ENCODE measurements around the gene SEC11A. TPM values are rescaled to one million over a fixed set of nuclear protein-coding genes. Genes with fewer than 3 reads are reported as not detected.

The SEC11A gene
- polyA plus RNA-seq, 3 donors: 111 to 166 (median 154) TPM

DNA sequence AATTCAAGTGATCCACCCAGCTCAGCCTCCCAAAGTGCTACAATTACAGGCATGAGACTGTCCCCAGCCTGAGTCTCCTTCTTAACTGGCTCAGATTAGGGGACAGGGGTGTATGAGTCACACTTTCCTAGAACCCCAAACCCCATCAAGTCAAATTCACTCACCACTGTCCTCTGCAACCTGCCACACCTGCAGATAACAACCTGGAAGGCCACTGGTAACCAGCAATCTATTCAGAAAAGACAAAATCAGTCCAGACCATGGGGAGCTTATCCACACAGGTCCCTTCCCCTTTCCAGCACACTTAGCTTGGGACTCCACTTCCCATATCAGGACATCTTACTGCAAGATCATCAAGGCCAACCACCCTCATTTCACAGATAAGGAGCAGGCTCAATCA is 68.2 kb downstream of the SEC11A start:
- TF ChIP-seq, protein P1, sequence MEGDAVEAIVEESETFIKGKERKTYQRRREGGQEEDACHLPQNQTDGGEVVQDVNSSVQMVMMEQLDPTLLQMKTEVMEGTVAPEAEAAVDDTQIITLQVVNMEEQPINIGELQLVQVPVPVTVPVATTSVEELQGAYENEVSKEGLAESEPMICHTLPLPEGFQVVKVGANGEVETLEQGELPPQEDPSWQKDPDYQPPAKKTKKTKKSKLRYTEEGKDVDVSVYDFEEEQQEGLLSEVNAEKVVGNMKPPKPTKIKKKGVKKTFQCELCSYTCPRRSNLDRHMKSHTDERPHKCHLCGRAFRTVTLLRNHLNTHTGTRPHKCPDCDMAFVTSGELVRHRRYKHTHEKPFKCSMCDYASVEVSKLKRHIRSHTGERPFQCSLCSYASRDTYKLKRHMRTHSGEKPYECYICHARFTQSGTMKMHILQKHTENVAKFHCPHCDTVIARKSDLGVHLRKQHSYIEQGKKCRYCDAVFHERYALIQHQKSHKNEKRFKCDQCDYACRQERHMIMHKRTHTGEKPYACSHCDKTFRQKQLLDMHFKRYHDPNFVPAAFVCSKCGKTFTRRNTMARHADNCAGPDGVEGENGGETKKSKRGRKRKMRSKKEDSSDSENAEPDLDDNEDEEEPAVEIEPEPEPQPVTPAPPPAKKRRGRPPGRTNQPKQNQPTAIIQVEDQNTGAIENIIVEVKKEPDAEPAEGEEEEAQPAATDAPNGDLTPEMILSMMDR (IDR thresholded peaks at IDR 0.05): no peak
- H3K4me3 Mint-ChIP-seq: no peak overlapping the region
- H3K4me1 Mint-ChIP-seq: peaks cover 15% of the 10 kb centered on the region
- Histone ChIP-seq H3K9me3 (replicated peaks in 1 of 2; ENCODE audit: control insufficient read depth in 1 of 2, insufficient read depth in 1 of 2, low read length in 2 of 2) (no peaks in the 10 kb centered on the region), H3K27me3 (ENCODE audit: control insufficient read depth in 2 of 2, insufficient read depth in 2 of 2, low read length in 2 of 2) (no peaks in the 10 kb centered on the region), H3K4me2 (replicated peaks; ENCODE audit: extremely low read depth, low read length, poor library complexity, severe bottlenecking) (no peak overlapping the region), H2AFZ (ENCODE audit: insufficient read depth, low read depth, low read length, poor library complexity, severe bottlenecking) (no peak overlapping the region), H3K79me2 (ENCODE audit: insufficient read depth, low read length) (peaks cover 6% of the 10 kb centered on the region), H3K4me1 (ENCODE audit: control insufficient read depth in 1 of 2, insufficient read depth in 2 of 2, low read length in 2 of 2) (peaks cover 8 to 12% of the 10 kb centered on the region in 2 donors), H3K36me3 (replicated peaks in 1 of 2; ENCODE audit: control insufficient read depth in 1 of 2, insufficient read depth in 2 of 2, low read length in 2 of 2) (peaks cover 66 to 99% of the 10 kb centered on the region in 2 donors), H3K4me3 (replicated peaks in 1 of 3; ENCODE audit: low read depth in 2 of 3, low read length in 3 of 3) (no peak overlapping the region), H3K9ac (ENCODE audit: insufficient read depth, low read length, poor library complexity, severe bottlenecking) (no peak overlapping the region), H4K20me1 (ENCODE audit: insufficient read depth, low read length) (no peaks in the 10 kb centered on the region), H3K27ac (ENCODE audit: low read depth in 1 of 2, low read length in 2 of 2) (peak overlapping the region in 1 of 2 donors; percentile 49)
- no peaks in the 10 kb centered on the region for H3K9me3 Mint-ChIP-seq
- H3K27ac Mint-ChIP-seq: peak overlapping the region in 2 of 7 donors; percentile 10 to 19
- intact Hi-C loops (cut with micrococcal nuclease): no loop called here
- no peak for DNase-seq
- peaks cover 0 to 2% (median 0%) of the 10 kb centered on the region in 3 donors for H3K27me3 Mint-ChIP-seq (ENCODE audit: low read depth in 3 of 3)
- H3K36me3 Mint-ChIP-seq: peaks cover 67 to 91% of the 10 kb centered on the region in 2 donors

DNA sequence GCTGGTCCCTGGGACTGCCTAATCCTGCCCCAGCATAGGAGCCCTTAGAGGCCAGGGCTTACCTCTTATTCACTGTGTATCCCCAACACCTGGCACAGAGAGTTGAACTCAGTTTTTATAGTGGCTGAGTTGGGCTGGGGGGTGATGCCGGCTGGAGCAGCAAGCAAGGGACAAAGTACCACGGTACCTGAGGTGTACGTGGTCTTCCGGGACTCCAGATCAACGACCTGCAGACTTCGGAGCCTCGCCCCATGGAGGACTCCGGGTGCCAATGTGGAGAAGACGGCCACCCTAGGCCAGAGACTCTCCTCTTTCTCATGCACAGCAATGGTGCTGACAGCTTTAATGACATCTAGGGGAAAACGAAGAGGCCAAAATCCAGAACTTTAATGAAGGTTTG is 69.9 kb downstream of the SEC11A start:
- Histone ChIP-seq H3K36me3 (replicated peaks in 1 of 2; ENCODE audit: control insufficient read depth in 1 of 2, insufficient read depth in 2 of 2, low read length in 2 of 2) (peaks cover 79 to 100% of the 10 kb centered on the region in 2 donors), H3K4me2 (replicated peaks; ENCODE audit: extremely low read depth, low read length, poor library complexity, severe bottlenecking) (no peak overlapping the region), H3K4me3 (replicated peaks in 1 of 3; ENCODE audit: low read depth in 2 of 3, low read length in 3 of 3) (no peak overlapping the region), H3K27ac (ENCODE audit: low read depth in 1 of 2, low read length in 2 of 2) (no peak overlapping the region), H3K79me2 (ENCODE audit: insufficient read depth, low read length) (peaks cover 5% of the 10 kb centered on the region), H3K27me3 (ENCODE audit: control insufficient read depth in 2 of 2, insufficient read depth in 2 of 2, low read length in 2 of 2) (no peaks in the 10 kb centered on the region), H2AFZ (ENCODE audit: insufficient read depth, low read depth, low read length, poor library complexity, severe bottlenecking) (no peak overlapping the region), H4K20me1 (ENCODE audit: insufficient read depth, low read length) (no peaks in the 10 kb centered on the region), H3K9me3 (replicated peaks in 1 of 2; ENCODE audit: control insufficient read depth in 1 of 2, insufficient read depth in 1 of 2, low read length in 2 of 2) (no peaks in the 10 kb centered on the region), H3K4me1 (ENCODE audit: control insufficient read depth in 1 of 2, insufficient read depth in 2 of 2, low read length in 2 of 2) (peaks cover 8 to 9% of the 10 kb centered on the region in 2 donors), H3K9ac (ENCODE audit: insufficient read depth, low read length, poor library complexity, severe bottlenecking) (no peak overlapping the region)
- peaks cover 68 to 96% of the 10 kb centered on the region in 2 donors for H3K36me3 Mint-ChIP-seq
- peaks cover 12% of the 10 kb centered on the region for H3K4me1 Mint-ChIP-seq
- intact Hi-C loops (cut with micrococcal nuclease): no loop called here
- no peak overlapping the region for H3K4me3 Mint-ChIP-seq
- H3K9me3 Mint-ChIP-seq: no peaks in the 10 kb centered on the region
- peaks cover 0 to 2% (median 0%) of the 10 kb centered on the region in 3 donors for H3K27me3 Mint-ChIP-seq (ENCODE audit: low read depth in 3 of 3)
- TF ChIP-seq, protein P1 (IDR thresholded peaks at IDR 0.05): no peak
- WGBS (ENCODE audit: insufficient coverage): 98% methylated on average over 8 of the region's 10 CpGs
- no peak for DNase-seq
- H3K27ac Mint-ChIP-seq: no peak overlapping the region

All from CD14-positive monocyte (primary cell).